IPS DF 6.9 (cell line): ENCODE results near the gene SLIT3.

Experiments
- DNase-seq: peaks from one replicate; pipeline ENCODE4 v3.0.0-alpha.2; 2013; ENCODE audit warnings: low read depth, low spot score
- H3K27ac ChIP-seq: one replicate; pipeline ENCODE4 v1.5.1; 2013; ENCODE audit warnings: low read length, control low read depth
- H3K27me3 ChIP-seq: 2 replicates; pipeline ENCODE4 v1.6.1; 2013; ENCODE audit warnings: mild to moderate bottlenecking, low read length; ENCODE audit not compliant: control insufficient read depth, insufficient read depth
- H3K36me3 ChIP-seq: 2 replicates; pipeline ENCODE4 v1.6.1; 2013; ENCODE audit warnings: low read length; ENCODE audit not compliant: control insufficient read depth, insufficient read depth
- H3K4me1 ChIP-seq: 2 replicates; pipeline ENCODE4 v1.6.1; 2013; ENCODE audit warnings: low read length; ENCODE audit not compliant: control insufficient read depth, insufficient read depth
- H3K4me3 ChIP-seq: 2 replicates; pipeline ENCODE4 v1.5.1; 2013; ENCODE audit warnings: mild to moderate bottlenecking, low read length
- H3K9me3 ChIP-seq: 2 replicates; pipeline ENCODE4 v1.6.1; 2013; ENCODE audit warnings: low read length, inconsistent platforms; ENCODE audit not compliant: control insufficient read depth, insufficient read depth
- WGBS: extraction: QIAGEN DNeasy Blood & Tissue Kit; methylation state at CpG from one replicate; pipeline ENCODE4 v1.1.7; 2013; ENCODE audit warnings: mixed read lengths, missing lambda C conversion rate; ENCODE audit not compliant: insufficient read length, insufficient coverage; 5-methylcytosine and 5-hydroxymethylcytosine counted together

The SLIT3 gene

GRCh38 chr5:168693883-168694282 is 607.1 kb downstream of the SLIT3 start:
- Histone ChIP-seq H3K27me3 (no peaks in the 10 kb centered on the region), H3K9me3 (no peaks in the 10 kb centered on the region)
- no CpG with 5 or more reads among the region's 3 CpGs for WGBS

GRCh38 chr5:168693297-168693696 is 607.6 kb downstream of the SLIT3 start:
- no peak overlapping the region for H3K4me3 ChIP-seq
- no peaks in the 10 kb centered on the region for H3K36me3 ChIP-seq
- no peaks in the 10 kb centered on the region for H3K9me3 ChIP-seq
- no peak overlapping the region for H3K27ac ChIP-seq
- no peaks in the 10 kb centered on the region for H3K4me1 ChIP-seq
- no peaks in the 10 kb centered on the region for H3K27me3 ChIP-seq
- no CpG with 5 or more reads among the region's 5 CpGs for WGBS
- DNase-seq = no peak

More at GRCh38 chr5:168693883-168694282, 607.1 kb downstream of the SLIT3 start:
- DNase-seq = no peak
- Histone ChIP-seq H3K4me1 (no peaks in the 10 kb centered on the region), H3K4me3 (no peak overlapping the region), H3K27ac (no peak overlapping the region), H3K36me3 (no peaks in the 10 kb centered on the region)

- no peak for DNase-seq
- no peaks in the 10 kb centered on the region for H3K36me3 ChIP-seq
- no CpG with 5 or more reads among the region's 4 CpGs for WGBS
- no peaks in the 10 kb centered on the region for H3K4me1 ChIP-seq
- no peak overlapping the region for H3K4me3 ChIP-seq
- H3K9me3 ChIP-seq = no peaks in the 10 kb centered on the region
- H3K27ac ChIP-seq = no peak overlapping the region
- no peaks in the 10 kb centered on the region for H3K27me3 ChIP-seq
Measured at GRCh38 chr5:168691891-168692290, 609.0 kb downstream of the SLIT3 start.

GRCh38 chr5:168689260-168689659 is 611.7 kb downstream of the SLIT3 start:
- no CpG with 5 or more reads among the region's 2 CpGs for WGBS

GRCh38 chr5:168686837-168687236 is 614.1 kb downstream of the SLIT3 start:
- Histone ChIP-seq H3K4me3 (no peak overlapping the region), H3K9me3 (no peaks in the 10 kb centered on the region), H3K36me3 (no peaks in the 10 kb centered on the region; the same call in 1 of the 2 replicates), H3K27ac (no peak overlapping the region), H3K27me3 (no peaks in the 10 kb centered on the region), H3K4me1 (no peaks in the 10 kb centered on the region)
- WGBS = no CpG with 5 or more reads among the region's 7 CpGs
- DNase-seq = no peak

More at GRCh38 chr5:168689260-168689659, 611.7 kb downstream of the SLIT3 start:
- no peak overlapping the region for H3K27ac ChIP-seq
- no peaks in the 10 kb centered on the region for H3K9me3 ChIP-seq
- no peak overlapping the region for H3K4me3 ChIP-seq
- DNase-seq = no peak
- H3K4me1 ChIP-seq = no peaks in the 10 kb centered on the region
- no peaks in the 10 kb centered on the region; the same call in 1 of the 2 replicates for H3K36me3 ChIP-seq
- no peaks in the 10 kb centered on the region for H3K27me3 ChIP-seq

- no peak for DNase-seq
- H3K9me3 ChIP-seq = no peaks in the 10 kb centered on the region
- H3K27me3 ChIP-seq = no peaks in the 10 kb centered on the region
- WGBS = no CpG with 5 or more reads among the region's 13 CpGs
- H3K27ac ChIP-seq = no peak overlapping the region
- no peaks in the 10 kb centered on the region; the same call in 1 of the 2 replicates for H3K36me3 ChIP-seq
- H3K4me1 ChIP-seq = no peaks in the 10 kb centered on the region
- H3K4me3 ChIP-seq = no peak overlapping the region
Measured at GRCh38 chr5:168685566-168685965, 615.4 kb downstream of the SLIT3 start.

- DNase-seq = no peak
- H3K27me3 ChIP-seq = no peaks in the 10 kb centered on the region
- 0 out of 2 replicates have a peak, but pooled peaks cover 2% of the 10 kb centered on the region for H3K4me1 ChIP-seq
- no CpG with 5 or more reads among the region's 6 CpGs for WGBS
- H3K36me3 ChIP-seq = no peaks in the 10 kb centered on the region; the same call in 1 of the 2 replicates
- H3K4me3 ChIP-seq = no peak overlapping the region
- no peaks in the 10 kb centered on the region for H3K9me3 ChIP-seq
- H3K27ac ChIP-seq = no peak overlapping the region
Measured at GRCh38 chr5:168683927-168684295, 617.0 kb downstream of the SLIT3 start.

- no peaks in the 10 kb centered on the region for H3K9me3 ChIP-seq
- no peak overlapping the region for H3K4me3 ChIP-seq
- H3K36me3 ChIP-seq = no peaks in the 10 kb centered on the region; the same call in 1 of the 2 replicates
- no peak overlapping the region for H3K27ac ChIP-seq
- DNase-seq = no peak
- no peaks in the 10 kb centered on the region for H3K27me3 ChIP-seq
- 0 out of 2 replicates have a peak, but pooled peaks cover 2% of the 10 kb centered on the region for H3K4me1 ChIP-seq
- WGBS = no CpG with 5 or more reads among the region's 15 CpGs
Measured at GRCh38 chr5:168683247-168683926, 617.6 kb downstream of the SLIT3 start.

GRCh38 chr5:168681556-168682183 is 619.3 kb downstream of the SLIT3 start:
- no peak for DNase-seq
- no peak overlapping the region for H3K4me3 ChIP-seq
- H3K27me3 ChIP-seq = no peaks in the 10 kb centered on the region
- no peak overlapping the region for H3K27ac ChIP-seq
- no peaks in the 10 kb centered on the region for H3K9me3 ChIP-seq
- WGBS = no CpG with 5 or more reads among the region's 4 CpGs
- 0 out of 2 replicates have a peak, but pooled peaks cover 2% of the 10 kb centered on the region for H3K4me1 ChIP-seq
- no peaks in the 10 kb centered on the region; the same call in 1 of the 2 replicates for H3K36me3 ChIP-seq

GRCh38 chr5:168680395-168680794 is 620.5 kb downstream of the SLIT3 start:
- no CpG with 5 or more reads among the region's 2 CpGs for WGBS
- Histone ChIP-seq H3K9me3 (no peaks in the 10 kb centered on the region), H3K27ac (no peak overlapping the region), H3K4me3 (no peak overlapping the region), H3K4me1 (0 out of 2 replicates have a peak, but pooled peaks cover 2% of the 10 kb centered on the region), H3K36me3 (no peaks in the 10 kb centered on the region; the same call in 1 of the 2 replicates), H3K27me3 (no peaks in the 10 kb centered on the region)
- DNase-seq = no peak
